Measurements from ENCODE around the gene PLPP6.
"Not testable (repeated sequence)": the region's sequence is repeated elsewhere in the genome, so short reads cannot be mapped to it uniquely, and the experiment has no call there.

The PLPP6 gene

DNA sequence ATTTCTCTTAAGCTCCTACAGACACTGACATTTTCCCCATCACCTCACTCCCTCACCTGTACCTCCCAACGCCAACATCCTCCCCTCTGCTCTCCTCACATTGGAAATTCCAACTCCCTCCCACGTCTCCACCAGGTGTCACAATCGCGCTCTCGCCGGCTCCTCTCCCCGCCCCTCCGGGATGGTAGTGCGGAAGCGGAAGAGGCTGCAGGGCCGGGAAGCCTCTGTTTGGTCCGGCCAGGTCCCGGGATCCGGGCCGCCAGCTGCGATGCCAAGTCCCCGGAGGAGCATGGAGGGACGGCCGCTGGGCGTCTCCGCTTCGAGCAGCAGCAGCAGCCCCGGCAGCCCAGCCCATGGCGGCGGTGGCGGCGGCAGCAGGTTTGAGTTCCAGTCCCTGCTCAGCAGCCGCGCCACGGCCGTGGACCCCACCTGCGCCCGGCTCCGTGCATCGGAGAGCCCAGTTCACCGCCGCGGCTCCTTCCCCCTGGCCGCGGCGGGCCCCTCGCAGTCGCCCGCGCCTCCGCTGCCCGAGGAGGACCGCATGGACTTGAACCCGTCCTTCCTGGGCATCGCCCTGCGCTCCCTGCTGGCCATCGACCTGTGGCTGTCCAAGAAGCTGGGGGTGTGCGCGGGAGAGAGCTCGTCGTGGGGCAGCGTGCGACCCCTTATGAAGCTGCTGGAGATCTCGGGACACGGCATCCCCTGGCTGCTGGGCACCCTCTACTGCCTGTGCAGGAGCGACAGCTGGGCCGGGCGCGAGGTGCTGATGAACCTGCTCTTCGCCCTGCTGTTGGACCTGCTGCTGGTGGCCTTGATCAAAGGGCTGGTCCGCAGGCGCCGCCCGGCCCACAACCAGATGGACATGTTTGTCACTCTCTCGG, at the start of gene PLPP6:
TSS of gene PLPP6 (plus strand) at position 187 of the 881 bp plus-strand sequence. CDS start at position 269, 82 bp downstream.
- peak; percentile 77 to 84 for DNase-seq

GRCh38 chr9:4614627-4615026, 47.5 kb upstream of the PLPP6 start:
- DNase-seq: no peak

- no peak for DNase-seq
These were observed 46.8 kb upstream of the PLPP6 start for GRCh38 chr9:4615251-4615650.

GRCh38 chr9:4615778-4616177, 46.3 kb upstream of the PLPP6 start:
- no peak for DNase-seq

DNA sequence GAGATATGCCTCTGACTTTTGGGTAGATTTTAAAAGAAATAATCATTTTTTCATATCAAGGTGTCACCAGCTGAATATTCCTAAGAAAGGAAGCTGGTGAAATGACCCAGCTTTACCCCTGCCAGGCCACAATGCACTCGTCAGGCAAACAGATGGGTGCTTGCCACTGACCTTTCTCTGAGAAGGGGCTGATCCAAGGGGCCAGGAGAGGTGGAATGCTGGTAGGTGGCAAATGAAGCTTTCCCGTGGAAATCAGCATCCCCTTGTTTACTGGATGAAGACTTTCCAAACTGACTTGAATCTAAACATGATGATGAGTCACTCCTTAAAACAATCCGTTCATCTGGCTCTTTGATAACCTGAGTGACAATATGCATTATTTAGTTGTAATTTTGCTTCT, 44.3 kb upstream of the PLPP6 start:
- DNase-seq: no peak

DNA sequence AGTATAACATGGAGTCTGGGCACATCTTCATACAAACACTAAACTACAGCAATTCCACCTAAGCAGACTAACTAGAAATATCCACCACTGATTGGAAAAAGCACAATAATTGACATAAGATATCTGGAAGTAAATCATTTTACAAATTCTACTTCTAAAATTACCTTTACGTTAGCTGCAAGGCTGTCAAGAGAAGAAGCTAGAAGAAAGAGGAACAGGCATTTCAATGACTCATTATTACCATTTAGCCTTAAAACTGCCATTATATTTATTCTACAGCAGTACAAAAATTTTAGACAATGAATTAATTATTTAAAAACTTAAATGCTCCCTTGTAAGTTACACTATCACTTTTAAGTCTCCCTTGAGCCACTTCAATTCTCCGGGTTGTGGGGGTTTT, 43.4 kb upstream of the PLPP6 start:
- DNase-seq: no peak

DNA sequence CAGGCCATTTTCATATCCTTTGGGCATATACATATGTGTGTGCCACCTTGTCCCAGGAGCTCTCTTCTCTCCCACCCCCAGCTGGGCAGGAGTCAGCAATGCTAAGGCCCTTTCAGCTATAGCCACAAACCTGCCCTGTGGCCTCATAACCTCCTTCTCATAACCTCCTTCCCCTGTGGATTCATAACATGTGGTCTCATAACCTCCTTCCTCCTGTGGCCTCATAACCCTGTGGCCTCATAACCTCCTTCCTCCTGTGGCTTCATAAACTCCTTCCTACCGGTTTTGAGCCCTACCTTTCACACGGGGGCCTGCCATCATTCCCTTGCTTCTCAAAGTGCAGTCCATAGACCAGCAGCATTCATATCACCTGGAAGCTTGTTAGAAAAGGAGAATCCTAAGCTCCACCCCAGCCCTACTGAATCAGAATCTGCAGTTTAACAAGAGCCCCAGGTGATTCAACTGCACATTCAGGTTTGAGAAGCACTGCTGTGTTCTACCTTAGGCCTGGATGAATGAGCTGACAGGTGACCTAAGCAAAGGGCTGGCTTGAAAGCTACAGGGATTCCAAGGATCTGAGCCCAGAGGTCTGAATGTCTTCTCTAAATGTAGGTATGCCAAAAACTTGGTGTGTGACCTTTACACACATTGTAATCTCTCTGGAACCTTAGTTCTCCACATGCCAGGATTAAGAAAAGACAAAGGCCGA, 41.9 kb upstream of the PLPP6 start:
- DNase-seq: no peak

GRCh38 chr9:4620881-4621555, 41.1 kb upstream of the PLPP6 start:
- DNase-seq: no peak

DNA sequence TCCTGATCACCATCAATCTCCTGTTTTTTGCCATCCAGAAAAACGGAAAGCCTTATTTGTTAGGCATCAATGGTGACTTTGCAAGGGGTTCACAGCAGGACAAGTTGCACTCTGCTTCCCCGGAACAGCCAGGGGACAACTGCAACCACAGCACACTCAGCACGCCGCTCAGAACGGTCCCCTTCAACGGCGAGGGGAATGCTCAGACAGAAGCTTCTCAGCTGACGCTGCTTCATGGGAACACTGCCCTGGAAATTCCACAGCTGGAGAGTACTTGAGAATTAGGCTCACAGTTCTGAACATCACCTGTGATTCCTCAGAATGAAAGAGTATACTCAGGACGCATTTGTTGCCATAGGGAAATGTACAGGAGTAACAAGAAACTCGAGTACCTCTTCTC, 40.1 kb upstream of the PLPP6 start:
- no peak for DNase-seq

- no peak for DNase-seq
These were observed 31.3 kb upstream of the PLPP6 start for GRCh38 chr9:4630836-4631235.

GRCh38 chr9:4638968-4639367, 23.1 kb upstream of the PLPP6 start:
- no peak for DNase-seq

DNA sequence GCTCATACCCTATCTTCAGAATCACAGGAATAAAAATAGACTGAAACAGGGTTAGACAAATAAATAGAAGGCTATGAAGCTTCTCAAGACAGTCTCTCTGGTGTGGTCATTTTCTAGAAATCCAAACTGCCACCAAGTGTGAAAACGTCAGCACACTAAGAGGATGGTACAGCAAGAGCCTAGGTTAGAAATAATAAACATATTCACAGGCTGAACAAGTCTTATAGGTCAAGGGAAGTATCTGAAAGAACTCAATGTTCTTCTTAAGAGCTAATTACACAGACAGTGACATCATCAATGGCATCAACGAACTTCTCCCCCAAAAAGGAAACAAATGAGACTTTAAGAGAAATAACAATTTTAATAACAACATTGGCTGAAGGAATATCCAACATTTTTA, 22.7 kb upstream of the PLPP6 start:
- no peak for DNase-seq

DNA sequence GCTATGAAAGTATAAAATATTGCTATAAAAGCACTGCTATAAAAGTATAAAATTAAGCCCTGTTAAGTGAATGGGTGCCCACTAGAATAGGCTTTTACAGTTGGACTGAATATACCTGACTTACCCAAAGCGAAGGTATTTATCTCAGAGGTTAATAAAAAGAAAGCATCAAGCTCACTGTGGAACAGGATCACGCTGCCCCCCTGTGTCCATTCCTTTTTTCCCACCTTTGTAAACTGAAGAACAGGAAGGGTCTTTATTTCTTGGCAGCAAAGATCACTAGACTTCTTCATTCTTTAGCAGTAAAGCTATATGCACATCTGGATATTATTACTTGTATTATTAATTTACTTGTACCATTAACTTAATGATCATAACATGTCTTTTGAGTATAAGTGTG, 22.1 kb upstream of the PLPP6 start:
- no peak for DNase-seq

DNA sequence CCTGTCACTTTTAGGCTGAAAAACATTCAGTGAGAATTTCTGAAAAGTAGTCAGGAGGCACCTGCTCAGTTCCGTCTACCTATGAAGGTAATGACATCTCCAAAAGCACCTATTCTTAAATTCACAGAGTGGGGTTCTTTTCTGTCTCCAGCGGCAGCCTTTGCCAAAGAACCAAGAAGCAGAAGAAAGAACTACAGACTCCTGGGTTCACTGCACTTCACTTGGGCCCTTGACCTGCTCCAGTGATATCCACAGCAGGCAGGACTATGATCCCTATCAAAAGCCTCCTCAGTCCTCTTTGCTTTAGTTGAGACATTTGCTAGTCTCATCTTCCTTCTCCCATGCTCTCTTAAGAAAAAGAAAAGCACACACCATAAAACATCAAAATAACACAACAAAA, 19.7 kb upstream of the PLPP6 start:
- no peak for DNase-seq

DNA sequence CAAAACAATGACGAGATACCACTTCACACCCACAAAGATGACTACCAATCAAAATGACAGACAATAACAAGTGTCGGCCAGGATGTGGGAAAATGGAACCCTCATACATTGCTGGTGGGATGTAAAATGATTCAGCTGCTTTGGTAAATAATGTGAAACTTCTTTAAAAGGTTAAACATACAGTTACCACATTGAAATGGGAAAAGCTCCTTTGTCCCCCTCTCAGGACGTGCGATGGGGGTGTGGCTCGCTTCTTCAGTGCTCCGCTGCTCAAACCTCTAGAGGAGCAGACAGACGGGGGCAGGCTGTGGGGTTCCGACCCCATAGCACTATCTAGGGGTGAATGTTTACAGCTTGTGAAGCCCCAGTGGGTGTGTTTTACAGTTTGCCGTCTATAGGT, 8.0 kb upstream of the PLPP6 start:
- DNase-seq: no peak

DNA sequence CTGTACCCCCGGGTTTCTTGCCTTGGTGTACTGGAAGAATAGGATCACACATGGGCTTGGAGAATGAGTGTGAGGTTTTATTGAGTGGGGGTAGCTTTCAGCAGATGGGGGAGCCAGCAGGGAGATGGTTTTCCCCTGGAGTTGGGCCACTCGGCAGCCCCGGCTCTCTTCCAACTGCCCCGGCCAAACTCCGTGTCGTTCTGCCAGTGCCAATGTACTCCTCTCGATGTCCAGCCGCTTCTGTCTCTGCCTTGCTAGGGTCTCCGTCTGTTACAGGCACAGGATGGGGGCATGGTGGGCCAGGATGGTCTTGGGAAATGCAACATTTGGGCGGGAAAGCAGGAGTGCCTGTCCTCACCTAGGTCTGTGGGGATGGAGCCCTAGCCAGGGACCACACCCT, 7.6 kb upstream of the PLPP6 start:
- DNase-seq: no peak

DNA sequence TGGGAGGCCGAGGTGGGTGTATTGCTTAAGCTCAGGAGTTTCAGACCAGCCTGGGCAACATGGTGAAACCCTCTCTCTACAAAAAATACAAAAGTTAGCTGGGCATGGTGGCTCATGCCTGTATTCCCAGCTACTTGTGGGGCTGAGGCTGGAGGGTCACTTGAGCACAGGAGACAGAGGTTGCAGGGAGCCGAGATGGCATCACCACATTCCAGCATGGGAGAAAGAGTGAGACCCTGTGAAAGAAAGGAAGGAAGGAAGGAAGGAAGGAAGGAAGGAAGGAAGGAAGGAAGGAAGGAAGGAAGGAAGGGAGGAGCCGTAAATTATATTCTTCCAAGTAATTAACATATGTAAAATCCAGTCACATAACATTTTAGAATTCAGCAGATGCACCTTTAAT, 5.9 kb upstream of the PLPP6 start:
- not testable (repeated sequence) for DNase-seq

DNA sequence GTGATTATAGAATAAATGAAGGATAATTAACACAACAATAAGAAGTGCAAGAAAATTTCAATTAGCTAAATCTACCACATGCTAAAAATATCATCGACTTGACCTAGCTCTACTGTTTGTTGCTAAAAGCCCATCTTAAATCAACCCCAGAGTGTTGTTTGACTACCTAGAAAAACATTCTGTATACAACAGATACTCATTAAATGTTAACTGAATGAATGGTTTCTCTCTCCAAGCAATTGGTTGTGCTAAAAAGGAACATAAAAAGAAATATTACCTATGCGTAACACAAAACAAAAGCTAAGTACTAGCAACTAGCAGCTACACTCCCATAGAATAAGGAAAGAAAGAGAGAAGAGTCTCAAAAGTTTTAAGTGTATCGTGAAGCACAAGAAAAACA, 5.5 kb upstream of the PLPP6 start:
- DNase-seq: no peak

DNA sequence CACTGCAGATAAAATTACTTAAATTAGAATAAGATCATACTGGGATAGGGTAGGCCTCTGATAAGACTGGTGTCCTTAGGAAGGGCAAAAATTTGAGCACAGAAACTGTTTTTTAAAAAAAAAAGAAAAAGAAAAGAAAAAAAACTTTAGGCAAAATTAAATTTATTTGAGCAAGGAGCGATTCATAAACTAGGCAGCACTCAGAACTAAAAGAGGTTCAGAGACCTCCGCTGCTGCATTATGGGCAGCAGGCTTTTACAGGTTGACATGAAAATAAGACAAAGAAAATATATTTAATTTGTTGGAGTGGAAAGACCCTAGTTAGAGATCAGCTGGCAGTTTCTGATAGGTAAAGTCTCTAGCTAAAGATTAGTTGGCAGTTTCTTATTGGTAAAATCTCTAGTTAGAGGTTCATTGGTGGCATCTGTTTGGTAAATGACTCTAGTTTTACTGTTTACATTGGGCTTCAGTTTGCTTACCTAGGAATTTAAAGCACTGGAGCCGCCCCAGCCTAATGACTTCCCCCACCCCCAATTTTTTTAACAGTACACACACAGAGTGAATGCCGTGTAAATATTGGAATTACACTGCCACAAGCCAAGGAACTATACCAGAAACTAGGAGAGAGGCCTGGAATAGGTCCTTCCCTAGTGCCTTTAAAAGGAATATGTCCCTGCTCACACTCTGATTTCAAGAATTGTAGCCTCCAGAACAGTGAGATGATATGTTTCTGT, 4.5 kb upstream of the PLPP6 start:
- DNase-seq: no peak

- not testable (repeated sequence) for DNase-seq
These were observed 1.4 kb upstream of the PLPP6 start for GRCh38 chr9:4660665-4661064.

DNA sequence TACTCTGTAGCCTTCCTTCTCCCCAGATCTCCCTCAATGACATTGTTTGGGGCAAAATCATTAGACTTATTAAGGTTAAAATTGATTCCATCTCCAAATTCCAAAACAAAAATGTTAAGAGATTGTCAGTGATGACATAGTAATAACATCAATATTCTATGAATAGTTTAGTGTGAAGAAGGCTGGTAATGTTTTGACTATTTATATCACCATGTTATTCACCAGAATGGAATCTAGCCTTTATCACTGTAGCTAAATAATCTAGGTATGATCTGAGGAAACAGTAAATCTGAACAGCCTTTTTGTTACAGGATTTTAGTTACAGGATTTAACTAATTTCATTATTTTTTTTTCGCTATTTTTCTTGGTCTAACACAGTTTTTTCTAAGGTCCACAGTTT, 929 bp upstream of the PLPP6 start:
- DNase-seq: no peak

- no peak for DNase-seq
These were observed 483 bp upstream of the PLPP6 start for GRCh38 chr9:4661611-4662010.
